Cardiac fibroblast (primary cell): ENCODE data around the gene POLA2.
A peak's percentile ranks its signal among the peaks of the same experiment; 100 is the strongest.

Source experiments
- DNase-seq, 2 donors: peaks; one replicate each; pipeline versions ENCODE4 v3.0.0 to v3.0.0-alpha.2; 2010; ENCODE audit warnings: low read depth in 2 of 2
- H3K4me3 ChIP-seq, 2 donors: replicated peaks in 1 of 2; 1 replicate in 1 of 2; 2 replicates in 1 of 2; pipeline ENCODE4 v1.5.1; 2011; ENCODE audit warnings: low read depth in 2 of 2, low read length in 2 of 2, mild to moderate bottlenecking in 2 of 2, moderate library complexity in 1 of 2
- CTCF ChIP-seq: IDR thresholded peaks from one replicate; pipeline ENCODE4 v1.5.1; 2011; ENCODE audit warnings: low read depth, mild to moderate bottlenecking, low read length, inconsistent platforms

POLA2 gene

GRCh38 chr11:65286686-65287085, 24.9 kb downstream of the POLA2 start:
- no peak for TF ChIP-seq CTCF
- no peak for DNase-seq
- H3K4me3 ChIP-seq, result no peak overlapping the region

GRCh38 chr11:65287601-65288000, 25.8 kb downstream of the POLA2 start:
- no peak for TF ChIP-seq CTCF
- no peak overlapping the region for H3K4me3 ChIP-seq
- no peak for DNase-seq

- no peak for DNase-seq
- TF ChIP-seq CTCF, result no peak
- no peak overlapping the region for H3K4me3 ChIP-seq
Observed at GRCh38 chr11:65288706-65289536, 27.2 kb downstream of the POLA2 start.

GRCh38 chr11:65290448-65291165, 28.8 kb downstream of the POLA2 start:
- DNase-seq, result peak; percentile 100
- H3K4me3 ChIP-seq, result peak overlapping the region in 1 of 2 donors; percentile 5
- TF ChIP-seq CTCF, result no peak

GRCh38 chr11:65291613-65292012, 29.9 kb downstream of the POLA2 start:
- TF ChIP-seq CTCF, result no peak
- peak; percentile 83 to 87 for DNase-seq
- H3K4me3 ChIP-seq, result peak overlapping the region in 1 of 2 donors; percentile 27

- TF ChIP-seq CTCF, result no peak
- H3K4me3 ChIP-seq, result no peak overlapping the region
- DNase-seq, result no peak
Observed at GRCh38 chr11:65292890-65293289, 31.1 kb downstream of the POLA2 start.
